H1 (cell line): Measurements from ENCODE around the gene CLN6. TPM values are rescaled to one million over a fixed set of nuclear protein-coding genes. Genes with fewer than 3 reads are reported as not detected.

Experiments used
- CTCF ChIA-PET: fragments of 300-600 bp; sonication (Branson Sonifier 250); formaldehyde crosslinking; loops from one replicate; lab custom pipeline; 2021; ENCODE audit not compliant: partially characterized antibody; lab: Charles Lee
- POLR2A ChIA-PET: fragments of 300-600 bp; sonication (Branson Sonifier 250); formaldehyde crosslinking; loops from one replicate; lab custom pipeline; 2021; ENCODE audit warnings: inconsistent platforms; ENCODE audit not compliant: partially characterized antibody; lab: Charles Lee
- DNase-seq, 2 experiments: peaks; one replicate each; pipeline versions ENCODE4 v3.0.0 to v3.0.0-alpha.2; 2010 to 2022; ENCODE audit warnings: low spot score in 2 of 2, low read depth in 1 of 2, mixed read lengths in 1 of 2
- FAIRE-seq: peaks from 2 replicates; lab custom pipeline; 2011; peaks lifted over from hg19 to GRCh38; lab: Jason Lieb, UNC
- H2AFZ ChIP-seq: 2 replicates; pipeline ENCODE4 v1.8.1; 2012; ENCODE audit warnings: low read length, inconsistent platforms
- H2AK5ac ChIP-seq: 2 replicates; pipeline ENCODE4 v1.6.1; 2013; ENCODE audit warnings: low read depth, low read length
- H2BK120ac ChIP-seq: replicated peaks from 2 replicates; pipeline ENCODE3; 2013; ENCODE audit warnings: low read depth, low read length, inconsistent platforms
- H2BK12ac ChIP-seq: 2 replicates; pipeline ENCODE4 v1.6.1; 2013; ENCODE audit warnings: low read depth, low read length
- H2BK15ac ChIP-seq: 2 replicates; pipeline ENCODE4 v1.6.1; 2013; ENCODE audit warnings: low read length
- H2BK20ac ChIP-seq: 2 replicates; pipeline ENCODE4 v1.6.1; 2013; ENCODE audit warnings: low read length
- H2BK5ac ChIP-seq: 2 replicates; pipeline ENCODE4 v1.6.1; 2013; ENCODE audit warnings: low read depth, low read length
- H3K14ac ChIP-seq: 2 replicates; pipeline ENCODE4 v1.6.1; 2013; ENCODE audit warnings: inconsistent platforms; ENCODE audit not compliant: insufficient read length
- H3K18ac ChIP-seq: 2 replicates; pipeline ENCODE4 v1.6.1; 2013; ENCODE audit warnings: low read length; ENCODE audit errors: extremely low read depth
- H3K23ac ChIP-seq: 2 replicates; pipeline ENCODE4 v1.6.1; 2013; ENCODE audit warnings: inconsistent platforms; ENCODE audit not compliant: insufficient read length
- H3K23me2 ChIP-seq: 2 replicates; pipeline ENCODE4 v1.6.1; 2013; ENCODE audit warnings: low read depth, low read length
- H3K27ac ChIP-seq: 2 replicates; pipeline ENCODE4 v1.6.1; 2011; ENCODE audit warnings: low read depth, low read length, inconsistent platforms
- H3K27me3 ChIP-seq, 4 experiments: replicated peaks in 1 of 4; 1 replicate in 1 of 4; 2 replicates in 3 of 4; pipeline versions ENCODE4 v1.6.1 to v1.8.1; 2011 to 2013; ENCODE audit warnings: low read length in 3 of 4, mild to moderate bottlenecking in 3 of 4, inconsistent platforms in 2 of 4, mixed read lengths in 2 of 4, moderate library complexity in 1 of 4; ENCODE audit not compliant: control insufficient read depth in 3 of 4, insufficient read depth in 3 of 4; ENCODE audit errors: extremely low read depth in 1 of 4
- H3K36me3 ChIP-seq, 4 experiments: 2 replicates each; pipeline versions ENCODE4 v1.6.1 to v1.8.1; 2011 to 2013; ENCODE audit warnings: mild to moderate bottlenecking in 4 of 4, low read length in 3 of 4, moderate library complexity in 2 of 4, control low read depth in 1 of 4, inconsistent platforms in 1 of 4; ENCODE audit not compliant: insufficient read depth in 4 of 4, control insufficient read depth in 2 of 4
- H3K4ac ChIP-seq: replicated peaks from 2 replicates; pipeline ENCODE3; 2013; ENCODE audit warnings: low read length, low read depth, mixed read lengths, inconsistent platforms; ENCODE audit not compliant: insufficient read length
- H3K4me1 ChIP-seq, 4 experiments: replicated peaks in 1 of 4; 1 replicate in 1 of 4; 2 replicates in 3 of 4; pipeline versions ENCODE4 v1.6.1 to v1.8.1; 2011 to 2013; ENCODE audit warnings: low read length in 3 of 4, inconsistent platforms in 2 of 4, mixed read lengths in 1 of 4; ENCODE audit not compliant: insufficient read depth in 4 of 4, control insufficient read depth in 3 of 4
- H3K4me2 ChIP-seq, 2 experiments: 2 replicates each; pipeline versions ENCODE4 v1.6.1 to v1.8.1; 2011 to 2013; ENCODE audit warnings: low read depth in 2 of 2, low read length in 2 of 2, control low read depth in 1 of 2, inconsistent platforms in 1 of 2, mild to moderate bottlenecking in 1 of 2; ENCODE audit not compliant: insufficient read depth in 1 of 2
- H3K4me3 ChIP-seq, 4 experiments: fragments of 200-600, 300-600 bp in 1 of 4; sonication (generic), shearing (Covaris generic), sonication (Bioruptor Twin) in 1 of 4; 2 replicates each; pipeline versions ENCODE4 v1.5.1 to v1.8.1; 2011 to 2016; ENCODE audit warnings: low read length in 4 of 4, low read depth in 3 of 4, control low read depth in 2 of 4, inconsistent platforms in 2 of 4, mild to moderate bottlenecking in 2 of 4, mixed read lengths in 1 of 4, moderate library complexity in 1 of 4; ENCODE audit not compliant: insufficient read depth in 2 of 4; ENCODE audit errors: extremely low read depth in 1 of 4
- H3K56ac ChIP-seq: replicated peaks from 2 replicates; pipeline ENCODE3; 2013; ENCODE audit warnings: low read depth, mild to moderate bottlenecking, mixed read lengths, low read length, inconsistent platforms; ENCODE audit not compliant: insufficient read length
- H3K79me1 ChIP-seq: 2 replicates; pipeline ENCODE4 v1.6.1; 2013; ENCODE audit warnings: low read depth, low read length, control low read depth
- H3K79me2 ChIP-seq, 2 experiments: 2 replicates each; pipeline versions ENCODE4 v1.6.1 to v1.8.1; 2012 to 2013; ENCODE audit warnings: low read length in 2 of 2, mild to moderate bottlenecking in 2 of 2, inconsistent platforms in 1 of 2; ENCODE audit not compliant: insufficient read depth in 2 of 2, control insufficient read depth in 1 of 2
- H3K9ac ChIP-seq, 4 experiments: replicated peaks in 1 of 4; 1 replicate in 1 of 4; 2 replicates in 3 of 4; pipeline versions ENCODE4 v1.6.1 to v1.8.1; 2011 to 2013; ENCODE audit warnings: low read depth in 3 of 4, low read length in 3 of 4, control low read depth in 2 of 4, mild to moderate bottlenecking in 2 of 4, moderate library complexity in 2 of 4, inconsistent platforms in 1 of 4; ENCODE audit errors: extremely low read depth in 1 of 4
- H3K9me3 ChIP-seq, 2 experiments: 2 replicates each; pipeline versions ENCODE4 v1.6.1 to v1.8.1; 2012 to 2013; ENCODE audit warnings: mild to moderate bottlenecking in 2 of 2, moderate library complexity in 2 of 2, control low read depth in 1 of 2, inconsistent platforms in 1 of 2, low read depth in 1 of 2, low read length in 1 of 2, mixed read lengths in 1 of 2; ENCODE audit not compliant: insufficient read depth in 2 of 2
- H4K20me1 ChIP-seq, 2 experiments: replicated peaks in 1 of 2; 2 replicates each; pipeline versions ENCODE3 to v1.8.1; 2011 to 2013; ENCODE audit warnings: inconsistent platforms in 2 of 2, low read length in 2 of 2, mild to moderate bottlenecking in 1 of 2; ENCODE audit not compliant: insufficient read depth in 2 of 2, control insufficient read depth in 1 of 2
- H4K5ac ChIP-seq: 2 replicates; pipeline ENCODE4 v1.6.1; 2013; ENCODE audit warnings: low read length, low read depth, mixed read lengths, inconsistent platforms; ENCODE audit not compliant: insufficient read length
- H4K8ac ChIP-seq: 2 replicates; pipeline ENCODE4 v1.8.0; 2013; ENCODE audit warnings: mild to moderate bottlenecking, moderate library complexity, low read length, inconsistent platforms; ENCODE audit not compliant: insufficient read depth; ENCODE audit errors: extremely low read depth
- H4K91ac ChIP-seq: replicated peaks from 2 replicates; pipeline ENCODE3; 2013; ENCODE audit warnings: low read length, mixed read lengths, inconsistent platforms; ENCODE audit not compliant: insufficient read length
- BACH1 ChIP-seq: IDR thresholded peaks from 2 replicates; pipeline ENCODE4 v1.6.1; 2012; ENCODE audit warnings: low read length, improper control_type of control experiment
- BRCA1 ChIP-seq: IDR thresholded peaks from 2 replicates; pipeline ENCODE4 v1.6.1; 2012; ENCODE audit warnings: low read depth, low read length, improper control_type of control experiment
- CBX5 ChIP-seq: fragments of 300-800, 300-1000 bp; sonication (generic); IDR thresholded peaks from 2 replicates; pipeline ENCODE4 v1.7.1; 2016; ENCODE audit warnings: antibody characterized with exemption, low read length, low read depth
- CBX8 ChIP-seq: fragments of 300-800, 300-1000 bp; sonication (generic); IDR thresholded peaks from 2 replicates; pipeline ENCODE4 v1.7.1; 2016; ENCODE audit warnings: low read depth, low read length, borderline replicate concordance
- CTBP2 ChIP-seq: IDR thresholded peaks from 2 replicates; pipeline ENCODE4 v1.7.0; 2011; ENCODE audit warnings: borderline replicate concordance, mild to moderate bottlenecking, moderate library complexity, mixed read lengths, low read length; ENCODE audit not compliant: insufficient read depth, insufficient read length
- EZH2 ChIP-seq: fragments of 200-600 bp; sonication (generic); IDR thresholded peaks from 2 replicates; pipeline ENCODE4 v1.7.1; 2012; ENCODE audit warnings: low read depth, mild to moderate bottlenecking, moderate library complexity, low read length, inconsistent platforms; ENCODE audit not compliant: severe bottlenecking
- HDAC2 ChIP-seq, 2 experiments: fragments of 300-600 bp in 1 of 2; sonication (generic) in 1 of 2; IDR thresholded peaks; 2 replicates each; pipeline ENCODE4 v1.6.1; 2011 to 2012; ENCODE audit warnings: low read depth in 2 of 2, low read length in 2 of 2, mild to moderate bottlenecking in 2 of 2, moderate library complexity in 2 of 2, borderline replicate concordance in 1 of 2, inconsistent platforms in 1 of 2
- KDM1A ChIP-seq: fragments of 200-600, 300-600 bp; sonication (generic); IDR thresholded peaks from 2 replicates; pipeline ENCODE4 v1.7.1; 2016; ENCODE audit warnings: mild to moderate bottlenecking, low read length, borderline replicate concordance
- KDM5A ChIP-seq: fragments of 200-600 bp; IDR thresholded peaks from 2 replicates; pipeline ENCODE4 v1.7.1; 2012; ENCODE audit warnings: mild to moderate bottlenecking, low read length, inconsistent platforms, mixed read lengths
- SIN3A ChIP-seq, 2 experiments: IDR thresholded peaks in 1 of 2; conservative IDR thresholded peaks in 1 of 2; 2 replicates each; pipeline ENCODE4 v1.6.1; 2011 to 2012; ENCODE audit warnings: low read length in 2 of 2, improper control_type of control experiment in 1 of 2, low read depth in 1 of 2, mild to moderate bottlenecking in 1 of 2
- SP4 ChIP-seq: IDR thresholded peaks from 2 replicates; pipeline ENCODE4 v1.6.1; 2012; ENCODE audit warnings: low read length, inconsistent platforms
- WGBS, 2 experiments: shearing (Covaris generic) in 1 of 2; methylation state at CpG; one replicate each; pipeline versions ENCODE4 v1.1.6 to v1.1.7; 2013 to 2015; ENCODE audit warnings: low lambda C conversion rate in 2 of 2, mixed read lengths in 2 of 2, inconsistent platforms in 1 of 2, low coverage in 1 of 2, missing lambda C conversion rate in 1 of 2; ENCODE audit not compliant: insufficient replicate concordance in 2 of 2, insufficient coverage in 1 of 2, insufficient read length in 1 of 2; ENCODE audit errors: extremely low coverage in 1 of 2, missing lambda C conversion rate in 1 of 2; 5-methylcytosine and 5-hydroxymethylcytosine counted together
- polyA plus RNA-seq, 7 experiments: library from polyadenylated mRNA; depleted of rRNA in 3 of 7; stranded (reverse) in 5 of 7; unstranded in 2 of 7; fragments of >200 nt in 5 of 7; fragments of 200-250 nt in 2 of 7; gene quantifications; 1 replicate in 5 of 7; 2 replicates in 1 of 7; 4 replicates in 1 of 7; pipeline versions ENCODE4 v1.2.1 to v1.2.3, GENCODE V29; 2011 to 2013; ENCODE audit warnings: missing spikeins in 2 of 7, mixed read lengths in 2 of 7
- total RNA-seq: library from RNA; stranded (reverse); fragmentation: NEBNext Ultra II Directional; extraction: Animal tissue kit (Norgen Biotek cat#: 25700); gene quantifications from 2 replicates; pipeline ENCODE4 v1.2.1, GENCODE V29; 2021

The CLN6 gene
- total and polyA plus RNA-seq, 2 of the 8 experiments (the other 6 are each of a cell fraction or from before 2014, with no cell fraction given): 60.0 to 137 TPM

DNA sequence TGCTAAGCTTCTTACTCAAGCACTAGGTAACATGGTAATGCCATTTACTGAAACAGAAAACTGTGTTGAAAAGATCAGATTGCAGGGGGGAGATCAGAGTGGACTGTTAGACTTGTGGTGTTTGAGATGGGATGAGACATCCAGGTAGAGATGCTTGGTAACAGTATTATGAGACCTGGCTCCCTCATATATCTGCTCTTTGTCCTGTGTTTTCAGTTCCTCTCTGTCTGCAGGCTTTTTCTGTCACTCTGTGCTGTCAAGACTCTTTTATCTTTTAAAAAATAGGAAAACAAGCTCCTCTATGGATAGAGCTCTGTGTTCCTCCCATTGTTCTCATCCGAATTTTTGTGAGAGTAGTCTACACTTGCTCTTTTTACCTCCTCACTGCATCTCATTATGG is 72.5 kb downstream of the CLN6 start:
- no peaks in the 10 kb centered on the region; a peak in 1 of 4 replicates for H3K9me3 ChIP-seq
- no peak overlapping the region for H4K8ac ChIP-seq
- H4K5ac ChIP-seq: no peak overlapping the region
- H2BK20ac ChIP-seq: no peak overlapping the region
- TF ChIP-seq BRCA1 (no peak), CBX5 (no peak), BACH1 (no peak), SP4 (no peak), CTBP2 (no peak), EZH2 (no peak), HDAC2 (IDR thresholded peaks at IDR 0.05; ENCODE audit: borderline replicate concordance in 1 of 2, low read depth in 2 of 2, low read length in 2 of 2) (no peak), CBX8 (no peak), KDM1A (no peak), SIN3A (conservative IDR thresholded peaks at IDR 0.05 in 1 of 2, IDR thresholded peaks at IDR 0.05 in 1 of 2; ENCODE audit: low read depth in 1 of 2, low read length in 2 of 2) (no peak), KDM5A (no peak)
- no peak overlapping the region for H2AK5ac ChIP-seq
- no peak overlapping the region for H3K4me3 ChIP-seq
- no peak overlapping the region for H2BK120ac ChIP-seq
- no peak overlapping the region for H3K27ac ChIP-seq
- no peak overlapping the region for H3K4me2 ChIP-seq
- H3K4ac ChIP-seq: no peak overlapping the region
- no peaks in the 10 kb centered on the region for H3K79me2 ChIP-seq
- DNase-seq: no peak
- CTCF ChIA-PET: interaction anchor here (1.4 to 1.6 kb wide), 2 partner anchors 13 to 294 kb away, joined by 4 to 6 read pairs; no protein-coding TSS in a partner anchor
- no peaks in the 10 kb centered on the region for H3K79me1 ChIP-seq
- H2BK5ac ChIP-seq: no peak overlapping the region
- no peak overlapping the region for H3K18ac ChIP-seq
- WGBS, 2 experiments: no CpG with 5 or more reads among the region's 1 CpG
- no peak overlapping the region for H2AFZ ChIP-seq
- H2BK12ac ChIP-seq: no peak overlapping the region
- H3K23ac ChIP-seq: no peak overlapping the region
- peaks cover 0 to 17% (median 4%) of the 10 kb centered on the region in 4 experiments; a peak in 3 of 8 replicates for H3K36me3 ChIP-seq
- H2BK15ac ChIP-seq: no peak overlapping the region
- no peak for FAIRE-seq
- H3K27me3 ChIP-seq: no peaks in the 10 kb centered on the region
- no peak overlapping the region for H3K56ac ChIP-seq
- POLR2A ChIA-PET: no interaction called here
- no peaks in the 10 kb centered on the region for H3K23me2 ChIP-seq
- no peak overlapping the region for H4K91ac ChIP-seq
- H4K20me1 ChIP-seq: no peaks in the 10 kb centered on the region
- no peak overlapping the region for H3K9ac ChIP-seq
- no peak overlapping the region for H3K14ac ChIP-seq
- no peaks in the 10 kb centered on the region for H3K4me1 ChIP-seq
